ENCODE data around the gene NPDC1.

GRCh38 chr9:137064027-137064879 is 18.3 kb upstream of the NPDC1 start:
- TF ChIP-seq CTCF (IDR thresholded peaks at IDR 0.05; ENCODE audit: control extremely low read depth in 1 of 3, insufficient read depth in 1 of 3, low read depth in 1 of 3, low read length in 3 of 3): peak in 2 of 3 experiments; percentile 88 to 95; a peak in 3 of 4 replicates
- no peak for TF ChIP-seq FOSL1 (IDR thresholded peaks at IDR 0.05; ENCODE audit: insufficient read depth, low read depth, low read length)
- no peak for TF ChIP-seq SP2 (IDR thresholded peaks at IDR 0.05; ENCODE audit: low read length)
- TF ChIP-seq RFX5 (IDR thresholded peaks at IDR 0.05; ENCODE audit: borderline replicate concordance, low read depth, low read length): no peak
- TF ChIP-seq ASH2L (IDR thresholded peaks at IDR 0.05; ENCODE audit: low read length): no peak
